MG63 (cell line): ENCODE results near the gene TFF2. TPM values are rescaled to one million over a fixed set of nuclear protein-coding genes. Genes with fewer than 3 reads are reported as not detected.

ENCODE experiments used
- DNase-seq: peaks from one replicate; pipeline ENCODE4 v3.0.0-alpha.2; 2020
- H3K27me3 ChIP-seq: fragments of 250-450 bp; sonication (Bioruptor Pico); 2 replicates; pipeline ENCODE4 v1.5.1; 2020; ENCODE audit warnings: mild to moderate bottlenecking, moderate library complexity
- H3K36me3 ChIP-seq: fragments of 250-450 bp; sonication (Bioruptor Pico); 2 replicates; pipeline ENCODE4 v1.5.1; 2020; ENCODE audit warnings: mild to moderate bottlenecking, moderate library complexity
- H3K4me3 ChIP-seq: fragments of 250-450 bp; sonication (Bioruptor Pico); 2 replicates; pipeline ENCODE4 v1.5.1; 2020; ENCODE audit warnings: mild to moderate bottlenecking, moderate library complexity
- H3K9me3 ChIP-seq: fragments of 250-450 bp; sonication (Bioruptor Pico); 2 replicates; pipeline ENCODE4 v1.5.1; 2020; ENCODE audit warnings: mild to moderate bottlenecking, moderate library complexity
- total RNA-seq: library from RNA; depleted of rRNA; stranded (reverse); fragments of >200 nt; shearing (Covaris generic); gene quantifications from 2 replicates; pipeline ENCODE4 v1.2.3, GENCODE V29; 2014; ENCODE audit warnings: low replicate concordance

The TFF2 gene
- total RNA-seq, 1 experiment from 2014 or later = not detected

DNA sequence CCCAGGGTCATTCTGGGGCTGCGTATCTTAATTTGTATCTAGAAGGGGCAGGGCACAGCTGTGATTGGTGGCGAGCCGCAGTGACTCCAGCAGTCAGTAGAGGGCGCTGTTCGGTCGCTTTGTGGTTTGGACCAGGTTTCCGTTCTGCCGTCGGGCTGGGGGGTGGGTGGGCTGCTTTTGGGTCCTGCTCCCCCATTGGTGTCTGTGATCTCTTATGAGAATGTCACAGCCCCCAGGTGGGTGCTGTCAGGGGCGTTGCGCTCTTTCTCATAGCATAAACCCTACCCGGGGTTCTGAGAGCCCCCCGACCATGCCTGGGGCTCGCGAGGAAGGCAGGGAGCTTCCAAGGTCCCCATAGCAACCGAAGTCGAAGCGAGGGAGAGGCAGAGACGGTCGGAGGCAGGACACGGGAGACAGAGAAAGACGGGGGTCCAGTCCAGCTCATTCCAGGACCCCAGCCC is 41.0 kb downstream of the TFF2 start:
- Histone ChIP-seq H3K36me3 (no peaks in the 10 kb centered on the region), H3K27me3 (no peaks in the 10 kb centered on the region), H3K4me3 (no peak overlapping the region), H3K9me3 (no peaks in the 10 kb centered on the region)
- peak; percentile 28 for DNase-seq

DNA sequence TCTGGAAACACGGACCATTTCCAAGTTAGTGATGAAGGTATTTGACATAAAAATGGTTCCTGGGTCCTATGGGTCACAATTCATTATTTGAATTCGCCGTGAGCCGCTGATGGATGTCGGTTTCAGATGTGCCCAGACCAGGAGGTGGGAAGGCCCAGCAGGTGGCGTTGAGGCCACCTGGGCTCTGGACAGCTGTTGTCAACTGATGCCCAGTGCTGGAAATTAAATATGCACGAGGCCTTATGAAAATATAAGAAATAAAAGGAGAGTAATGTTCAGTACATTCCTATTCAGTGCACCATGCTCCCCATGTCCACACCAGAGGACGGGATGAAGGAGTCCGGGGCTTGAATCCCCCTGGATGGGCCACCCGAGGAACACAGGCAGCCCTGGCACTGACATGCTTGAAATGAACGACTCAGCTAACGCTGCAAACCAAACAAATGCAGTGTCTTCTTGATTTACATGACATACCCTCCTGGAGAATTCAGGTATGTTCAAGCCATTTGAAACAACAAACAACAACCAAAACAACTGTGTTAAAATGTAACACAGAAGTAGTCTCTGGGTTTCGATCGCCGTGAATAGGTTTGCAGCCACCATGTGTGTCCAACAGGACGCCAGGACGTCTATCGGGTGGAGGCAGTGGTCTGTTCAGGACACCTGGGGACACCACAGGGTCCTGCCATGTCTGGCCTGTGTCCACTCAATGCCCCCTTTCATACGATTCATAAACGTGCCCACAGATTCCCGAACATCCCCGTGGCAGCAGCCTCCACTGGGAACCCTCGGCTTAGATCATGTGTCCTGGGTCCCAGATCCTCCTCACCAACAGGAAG is 41.7 kb downstream of the TFF2 start:
- H3K4me3 ChIP-seq = no peak overlapping the region
- H3K27me3 ChIP-seq = no peaks in the 10 kb centered on the region
- no peak for DNase-seq
- no peaks in the 10 kb centered on the region for H3K36me3 ChIP-seq
- no peaks in the 10 kb centered on the region for H3K9me3 ChIP-seq

DNA sequence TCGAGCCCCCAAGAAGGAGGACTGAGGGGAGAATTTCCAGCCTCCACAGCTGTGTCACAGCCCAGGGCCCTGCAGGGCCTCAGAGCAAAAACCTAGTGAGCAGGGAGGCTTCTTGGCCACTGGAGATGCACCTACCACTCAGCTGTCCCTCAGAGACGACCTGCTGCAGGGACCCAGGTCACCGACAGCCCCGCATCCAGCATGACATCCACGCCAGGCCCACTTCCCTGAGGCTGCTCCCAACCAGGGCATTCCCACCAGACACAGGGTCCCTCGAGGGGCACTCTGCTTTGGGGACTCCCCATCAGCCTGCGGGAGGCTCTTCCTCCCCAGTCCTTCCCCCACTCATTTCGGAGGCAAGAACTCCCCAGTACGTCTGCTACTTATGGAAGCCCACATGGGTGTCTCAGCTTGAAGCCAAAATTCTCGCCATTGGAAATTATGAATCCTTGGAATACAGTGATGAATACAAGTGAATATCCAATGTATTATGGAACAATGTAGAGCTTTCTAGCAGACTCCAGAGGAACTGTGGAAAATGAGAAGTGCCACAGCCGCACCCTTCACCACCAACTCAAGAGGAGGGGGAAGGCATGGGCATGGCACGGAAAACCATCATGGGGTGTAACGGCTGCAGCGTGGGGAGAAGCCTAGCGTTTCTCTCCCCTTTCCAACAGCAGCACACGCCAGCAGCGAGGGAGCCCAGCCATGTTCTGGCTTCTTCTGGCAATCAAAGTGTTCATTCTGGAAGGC is 42.5 kb downstream of the TFF2 start:
- Histone ChIP-seq H3K27me3 (no peaks in the 10 kb centered on the region), H3K36me3 (no peaks in the 10 kb centered on the region), H3K9me3 (no peaks in the 10 kb centered on the region), H3K4me3 (no peak overlapping the region)
- no peak for DNase-seq

DNA sequence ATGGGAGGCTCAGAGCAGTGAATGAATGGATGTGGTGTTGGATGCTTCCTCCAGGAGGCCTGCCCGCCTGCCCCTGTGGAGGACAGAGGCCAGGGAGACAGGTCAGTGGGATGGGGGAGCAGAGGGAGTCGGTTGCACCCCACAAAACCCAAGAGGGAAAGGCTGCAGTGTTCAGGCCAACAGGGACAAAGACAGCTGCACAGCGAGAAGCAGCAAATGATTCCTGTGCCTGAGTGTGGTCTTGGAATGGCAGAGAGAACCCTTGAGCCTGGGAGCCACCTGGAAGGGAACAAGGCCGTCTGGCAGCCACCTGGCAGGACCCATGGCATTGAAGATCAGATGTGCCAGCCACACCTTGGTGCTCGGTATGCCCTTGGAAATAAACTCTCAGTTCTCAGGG is 43.7 kb downstream of the TFF2 start:
- Histone ChIP-seq H3K27me3 (no peaks in the 10 kb centered on the region), H3K36me3 (no peaks in the 10 kb centered on the region), H3K4me3 (no peak overlapping the region), H3K9me3 (no peaks in the 10 kb centered on the region)
- DNase-seq = no peak

DNA sequence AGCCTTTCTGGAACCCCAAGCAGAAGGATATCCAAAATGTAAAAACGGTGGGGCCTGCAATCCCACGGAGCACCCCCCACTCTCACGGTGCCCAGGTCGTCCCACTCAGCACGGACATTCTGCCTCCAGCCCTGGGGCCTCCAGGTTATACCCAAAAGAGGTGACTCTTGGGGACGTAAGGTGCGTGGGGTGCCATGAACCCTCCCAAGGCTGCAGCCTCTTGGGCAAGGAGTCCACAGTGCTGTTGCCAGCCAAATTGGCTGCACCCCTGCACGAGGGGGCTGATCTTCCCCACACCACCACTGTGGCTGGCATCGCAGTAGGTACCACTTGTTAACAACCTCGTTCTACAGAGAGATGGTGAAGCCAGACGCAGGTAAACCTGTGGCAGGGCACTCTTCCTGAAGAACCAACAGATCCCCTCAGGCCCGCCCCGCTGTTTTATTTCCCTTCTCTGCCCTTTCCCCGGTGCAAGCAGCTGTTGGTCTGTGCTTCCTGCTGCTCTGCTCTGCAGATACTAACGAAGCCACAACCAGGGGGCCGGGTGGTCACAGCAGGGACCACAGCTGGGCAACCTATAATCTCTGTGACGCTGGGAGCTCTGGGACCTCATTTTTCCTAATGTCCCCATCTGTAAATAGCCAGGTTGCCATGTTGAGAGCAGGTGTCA is 44.3 kb downstream of the TFF2 start:
- no peaks in the 10 kb centered on the region for H3K9me3 ChIP-seq
- H3K36me3 ChIP-seq = no peaks in the 10 kb centered on the region
- no peak for DNase-seq
- H3K27me3 ChIP-seq = no peaks in the 10 kb centered on the region
- no peak overlapping the region for H3K4me3 ChIP-seq

DNA sequence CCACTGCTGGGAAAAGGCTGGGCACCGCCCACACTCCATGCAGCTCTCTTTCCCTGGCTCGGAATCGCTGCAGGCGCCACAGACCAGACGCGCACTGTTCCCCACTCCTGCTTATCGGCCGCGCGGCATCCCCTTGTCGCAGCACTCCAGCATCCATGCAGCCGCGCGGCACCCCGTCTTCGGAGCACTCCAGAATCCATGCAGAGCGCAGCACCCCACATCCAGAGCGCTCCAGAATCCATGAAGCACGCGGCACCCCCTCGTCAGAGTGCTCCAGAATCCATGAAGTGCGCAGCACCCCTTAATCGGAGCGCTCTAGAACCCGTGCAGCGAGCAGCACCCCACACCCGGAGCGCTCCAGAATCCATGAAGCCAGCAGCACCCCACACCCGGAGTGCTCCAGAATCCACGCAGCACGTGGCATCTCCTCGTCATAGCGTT is 45.1 kb downstream of the TFF2 start:
- no peak for DNase-seq
- Histone ChIP-seq H3K4me3 (no peak overlapping the region), H3K36me3 (no peaks in the 10 kb centered on the region), H3K9me3 (no peaks in the 10 kb centered on the region), H3K27me3 (no peaks in the 10 kb centered on the region)

DNA sequence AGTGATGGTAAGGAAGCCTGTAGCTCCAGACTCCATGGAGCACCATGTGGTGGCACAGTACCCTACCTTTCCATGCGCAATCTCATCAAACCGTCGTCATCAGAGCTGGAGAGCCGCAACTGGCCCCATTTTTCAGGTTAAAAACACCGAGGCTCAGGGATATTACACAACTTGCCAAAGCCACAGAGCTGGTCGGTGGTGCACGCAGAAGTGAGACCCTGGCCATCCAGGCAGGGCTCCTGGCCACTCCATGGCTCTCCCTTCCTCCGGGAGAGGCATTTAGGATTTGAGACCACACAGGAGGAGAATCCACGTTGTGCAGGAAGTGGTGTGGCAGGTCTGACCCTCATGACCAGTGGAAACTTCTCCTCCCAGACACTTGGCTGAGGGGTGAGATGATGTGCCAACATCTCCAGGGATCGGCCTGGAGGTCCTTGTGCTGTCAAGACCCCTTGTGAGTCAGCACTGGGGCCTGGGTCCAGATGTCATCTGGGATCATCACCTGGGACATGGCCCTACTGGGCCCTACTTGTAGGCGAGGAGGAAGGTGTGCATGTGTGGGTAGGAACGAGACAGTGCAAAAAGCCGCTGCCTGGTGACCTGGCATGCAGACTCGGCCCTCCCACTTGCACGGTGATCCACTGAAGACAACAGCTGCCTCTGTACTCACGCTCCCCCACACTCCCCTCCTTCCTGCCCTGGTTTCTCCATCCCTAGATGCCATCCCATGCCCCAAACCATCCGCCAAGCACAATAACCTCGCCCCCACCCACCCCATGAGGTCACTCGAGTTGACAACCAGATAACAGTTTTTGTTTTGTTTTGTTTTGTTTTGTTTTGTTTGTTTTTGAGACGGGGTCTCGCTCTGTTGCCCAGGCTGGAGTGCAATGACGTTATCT is 46.0 kb downstream of the TFF2 start:
- Histone ChIP-seq H3K27me3 (no peaks in the 10 kb centered on the region), H3K4me3 (no peak overlapping the region), H3K36me3 (no peaks in the 10 kb centered on the region), H3K9me3 (no peaks in the 10 kb centered on the region)
- no peak for DNase-seq

DNA sequence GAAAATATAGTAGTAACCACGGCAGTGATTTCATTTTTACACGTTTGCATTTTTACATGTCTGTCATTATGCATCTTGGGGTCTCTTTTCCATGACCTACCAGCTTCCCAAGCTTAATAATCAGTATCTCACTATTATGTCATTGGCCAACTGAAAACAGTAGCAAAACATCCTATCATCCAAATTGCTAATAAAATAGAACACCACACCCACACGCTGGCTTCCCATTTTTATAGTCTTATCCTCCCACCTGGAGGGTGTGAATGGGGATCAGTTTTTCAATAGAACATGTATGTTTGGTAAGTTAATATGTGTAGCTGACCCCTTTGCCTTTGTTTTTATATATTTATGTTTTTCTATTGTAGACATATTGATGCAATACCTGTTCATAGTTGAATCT is 47.4 kb downstream of the TFF2 start:
- H3K36me3 ChIP-seq = no peaks in the 10 kb centered on the region
- H3K9me3 ChIP-seq = no peaks in the 10 kb centered on the region
- DNase-seq = no peak
- no peak overlapping the region for H3K4me3 ChIP-seq
- H3K27me3 ChIP-seq = no peaks in the 10 kb centered on the region

DNA sequence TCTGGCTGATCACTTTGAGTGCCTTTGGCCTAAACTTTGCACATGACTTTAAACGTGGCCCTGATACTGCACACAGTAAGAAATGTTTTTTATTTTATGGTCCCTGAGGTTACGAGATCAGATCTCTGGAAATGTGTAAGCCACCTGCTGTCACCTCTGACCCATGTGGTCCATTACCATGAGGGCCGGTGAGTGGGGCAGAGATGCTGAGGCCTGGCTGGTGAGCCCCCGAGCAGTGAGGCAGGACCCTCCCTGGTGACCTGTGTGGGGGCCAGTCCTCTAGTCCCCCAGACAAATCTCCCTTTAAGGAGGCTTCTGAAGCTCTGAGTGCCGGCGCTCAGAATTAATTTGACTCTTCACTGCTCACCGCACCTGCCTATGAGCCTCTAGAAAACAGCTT is 48.0 kb downstream of the TFF2 start:
- H3K4me3 ChIP-seq = no peak overlapping the region
- no peaks in the 10 kb centered on the region for H3K27me3 ChIP-seq
- no peaks in the 10 kb centered on the region for H3K36me3 ChIP-seq
- no peak for DNase-seq
- no peaks in the 10 kb centered on the region for H3K9me3 ChIP-seq

DNA sequence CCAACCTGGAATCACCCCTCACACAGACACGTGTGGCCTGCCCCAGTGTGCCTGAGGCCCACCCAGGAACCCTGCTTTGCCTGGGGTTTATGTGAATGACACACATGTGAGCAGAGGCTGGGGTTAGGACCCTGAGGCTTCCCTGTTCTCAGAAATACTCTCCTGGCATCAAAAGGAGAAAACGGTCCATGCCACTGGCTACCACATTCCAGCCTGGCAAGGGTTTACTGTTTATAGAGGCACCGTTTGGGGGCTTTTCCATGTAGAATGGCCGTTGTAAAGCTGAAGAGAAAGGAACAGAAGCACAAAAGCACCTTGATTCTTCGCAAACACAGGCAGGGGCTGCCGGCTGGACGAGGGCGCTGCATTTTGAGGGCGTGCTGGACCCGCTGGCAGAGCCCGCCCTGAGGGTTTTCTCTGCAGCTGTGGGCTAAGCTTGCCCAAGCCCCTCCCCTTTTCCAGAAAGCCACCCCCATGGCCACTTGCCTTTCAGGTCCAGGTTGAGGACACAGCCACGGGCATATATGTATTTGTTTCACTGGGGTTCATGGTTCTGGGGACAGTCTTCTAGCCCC is 48.6 kb downstream of the TFF2 start:
- Histone ChIP-seq H3K9me3 (no peaks in the 10 kb centered on the region), H3K4me3 (no peak overlapping the region), H3K36me3 (no peaks in the 10 kb centered on the region), H3K27me3 (no peaks in the 10 kb centered on the region)
- no peak for DNase-seq

DNA sequence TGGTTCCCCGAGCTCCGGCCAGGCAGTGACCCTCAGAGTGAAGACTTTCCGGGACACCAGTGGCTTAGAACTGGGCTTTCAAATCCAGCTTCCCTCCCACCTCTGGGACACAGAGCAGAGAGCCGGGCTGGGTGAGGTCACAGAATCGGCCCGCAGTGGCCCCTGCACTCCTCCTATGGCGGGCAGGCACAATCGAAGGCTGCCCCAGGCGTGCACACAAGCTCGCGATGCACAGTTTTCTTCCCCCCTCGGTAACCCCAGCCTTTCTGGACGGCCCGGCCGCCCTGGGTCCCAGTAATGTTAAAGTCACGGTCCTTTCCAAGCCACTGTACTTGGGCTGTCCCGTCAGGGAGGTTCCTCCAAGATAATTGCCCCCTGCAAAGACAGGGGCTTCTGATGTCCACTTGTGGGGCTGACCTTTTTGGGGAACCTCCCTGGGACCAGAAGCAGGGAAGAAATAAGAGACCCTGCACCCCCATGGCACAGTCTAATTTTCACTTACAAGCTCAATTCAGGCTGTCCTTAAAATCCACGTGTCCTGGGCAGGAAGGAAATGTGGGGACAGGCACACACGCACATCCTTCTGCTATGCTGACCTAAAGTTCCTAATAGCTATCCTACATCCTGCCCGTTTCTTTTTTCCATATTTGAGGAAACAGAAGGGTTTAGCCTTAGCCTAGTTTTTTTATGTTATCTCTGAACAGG is 49.3 kb downstream of the TFF2 start:
- H3K9me3 ChIP-seq = no peaks in the 10 kb centered on the region
- no peaks in the 10 kb centered on the region for H3K36me3 ChIP-seq
- no peaks in the 10 kb centered on the region for H3K27me3 ChIP-seq
- DNase-seq = no peak
- H3K4me3 ChIP-seq = no peak overlapping the region

DNA sequence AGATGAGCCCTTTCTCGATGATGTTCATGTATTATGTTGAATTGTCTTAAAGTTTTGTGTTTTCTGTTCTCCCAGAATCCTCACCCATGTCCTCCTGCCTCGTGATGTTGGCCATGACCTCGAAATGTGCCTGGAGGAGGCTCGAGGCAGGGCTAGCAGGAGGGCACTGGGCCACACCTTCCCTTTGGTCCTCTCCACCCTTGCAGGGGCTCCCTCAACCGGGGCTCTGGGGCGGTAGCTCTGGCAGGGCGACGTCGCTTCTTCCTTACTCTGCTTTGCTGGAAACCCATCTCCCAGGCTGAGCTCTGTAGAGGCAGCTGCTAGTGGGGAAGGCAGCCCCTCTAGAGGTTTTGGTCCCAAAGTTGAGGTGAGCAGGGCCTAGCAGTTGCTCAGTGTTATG is 49.8 kb downstream of the TFF2 start:
- Histone ChIP-seq H3K9me3 (no peaks in the 10 kb centered on the region), H3K36me3 (no peaks in the 10 kb centered on the region), H3K27me3 (no peaks in the 10 kb centered on the region), H3K4me3 (no peak overlapping the region)
- no peak for DNase-seq

DNA sequence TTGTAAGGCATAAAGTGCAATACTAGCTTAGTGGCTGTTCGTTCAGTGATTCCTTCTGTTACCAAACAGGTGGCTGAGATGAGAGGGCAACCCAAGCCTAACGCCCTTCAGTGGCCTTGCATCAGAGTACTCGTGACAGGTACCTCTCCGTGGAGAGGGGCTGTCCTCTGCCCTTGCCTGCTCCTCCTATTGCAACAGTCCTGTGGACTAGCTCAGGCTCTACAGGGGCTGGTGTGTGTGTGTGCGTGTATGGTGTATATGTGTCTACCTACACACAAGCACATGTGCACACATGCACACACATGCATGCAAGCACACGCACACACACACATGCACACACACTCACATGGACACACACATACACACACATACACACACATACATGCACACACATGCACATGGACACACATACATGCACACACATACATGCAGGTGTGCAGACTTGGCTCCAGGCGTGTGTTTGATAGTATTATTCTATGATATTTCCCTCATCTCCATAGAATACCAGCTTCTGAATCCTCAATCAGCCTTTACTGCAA is 50.7 kb downstream of the TFF2 start:
- Histone ChIP-seq H3K9me3 (no peaks in the 10 kb centered on the region), H3K4me3 (no peak overlapping the region), H3K27me3 (no peaks in the 10 kb centered on the region), H3K36me3 (no peaks in the 10 kb centered on the region)
- DNase-seq = no peak

DNA sequence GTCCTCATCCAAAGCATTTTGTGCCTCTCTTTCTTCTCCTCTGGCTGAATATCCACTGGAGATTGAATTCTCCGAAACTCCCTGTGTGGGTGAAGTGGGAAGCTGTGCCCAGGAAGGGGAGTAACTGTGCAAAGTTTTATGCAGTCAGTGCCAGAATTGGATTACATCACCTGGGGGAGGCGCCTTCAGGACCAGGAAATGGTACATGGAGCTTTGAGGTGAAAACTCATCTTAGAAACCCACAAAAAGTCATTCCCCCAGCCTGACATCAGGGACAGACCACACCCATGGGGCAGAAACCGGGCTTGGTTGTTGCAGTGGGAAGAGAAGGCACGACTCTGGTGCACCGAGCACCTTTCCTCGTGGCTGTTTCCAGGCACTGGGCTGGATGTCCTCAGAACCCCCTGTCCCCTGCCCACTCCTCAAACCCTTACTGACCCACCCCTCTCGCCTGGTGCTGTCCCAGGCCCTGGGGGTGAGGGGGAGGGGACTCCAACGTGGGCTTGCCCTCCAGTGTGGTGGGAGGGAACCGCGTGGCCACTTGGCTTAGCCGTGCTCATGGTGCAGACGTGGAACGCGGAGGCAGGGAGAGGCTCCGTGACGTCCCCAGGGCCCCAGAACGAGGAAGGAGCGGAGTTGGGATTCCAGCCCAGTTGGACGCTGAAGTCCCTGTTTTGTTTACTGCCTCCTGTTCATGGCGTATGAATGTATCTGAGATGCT is 51.3 kb downstream of the TFF2 start:
- H3K9me3 ChIP-seq = no peaks in the 10 kb centered on the region
- no peaks in the 10 kb centered on the region for H3K36me3 ChIP-seq
- peak; percentile 15 for DNase-seq
- H3K27me3 ChIP-seq = no peaks in the 10 kb centered on the region
- H3K4me3 ChIP-seq = no peak overlapping the region

DNA sequence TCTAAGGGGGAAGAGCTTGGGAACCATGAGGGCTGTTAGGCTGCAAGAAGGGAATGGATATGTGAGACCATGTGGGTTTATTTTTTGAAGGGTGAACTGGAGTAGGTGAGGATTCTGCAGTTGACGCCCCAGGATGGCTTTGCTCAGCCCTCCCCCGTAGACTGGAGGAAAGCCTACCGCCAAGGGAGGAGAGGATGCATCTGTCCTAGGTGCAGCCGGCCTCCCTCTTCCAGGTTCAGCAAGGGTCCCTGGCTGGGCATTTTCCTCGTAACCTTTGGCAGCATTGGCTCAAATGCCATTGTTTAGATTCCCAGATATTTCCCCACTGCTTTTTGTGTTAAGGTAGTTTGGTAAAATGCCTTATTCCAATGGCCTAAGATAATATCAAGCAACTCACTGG is 52.1 kb downstream of the TFF2 start:
- DNase-seq = no peak
- H3K4me3 ChIP-seq = no peak overlapping the region
- no peaks in the 10 kb centered on the region for H3K36me3 ChIP-seq
- no peaks in the 10 kb centered on the region for H3K27me3 ChIP-seq
- no peaks in the 10 kb centered on the region for H3K9me3 ChIP-seq
